HEK293T (cell line): ENCODE results near the gene ASS1.

Source experiments
- CTBP1 ChIP-seq: fragments of 450-650 bp; IDR thresholded peaks from 2 replicates; pipeline ENCODE4 v1.6.1; 2016; ENCODE audit warnings: borderline replicate concordance
- FOXM1 ChIP-seq: fragments of 450-650 bp; IDR thresholded peaks from 2 replicates; pipeline ENCODE4 v1.6.1; 2017; ENCODE audit warnings: mild to moderate bottlenecking, borderline replicate concordance

DNA sequence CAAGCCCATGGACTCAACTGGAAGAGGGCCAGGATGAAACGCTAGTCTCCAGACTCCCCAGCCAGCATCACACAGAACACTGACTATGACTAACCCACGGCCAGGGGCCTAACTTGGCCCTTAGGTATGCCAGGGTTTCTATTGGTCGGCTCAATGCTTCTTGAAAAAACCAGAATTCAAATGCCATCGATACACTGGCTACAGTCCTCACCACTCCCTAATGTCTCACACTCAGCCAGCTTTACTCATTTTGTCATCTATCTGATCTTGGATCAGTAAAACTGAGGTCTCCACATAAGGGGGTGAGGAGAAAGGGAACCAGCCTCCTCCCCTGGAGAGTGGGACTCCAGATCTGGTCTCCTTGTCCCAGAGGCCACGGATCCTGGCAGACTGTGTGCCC is 75.2 kb downstream of the ASS1 start:
- TF ChIP-seq FOXM1 (no peak), CTBP1 (no peak)
